H1 (cell line): ENCODE results near the gene TMEM117. TPM values are rescaled to one million over a fixed set of nuclear protein-coding genes. Genes with fewer than 3 reads are reported as not detected.

Experiments
- FOSL1 ChIP-seq: IDR thresholded peaks from 2 replicates; pipeline ENCODE4 v1.6.1; 2011; ENCODE audit warnings: mild to moderate bottlenecking, low read depth, low read length, moderate library complexity; ENCODE audit not compliant: insufficient read depth
- TCF12 ChIP-seq: IDR thresholded peaks from 2 replicates; pipeline ENCODE4 v1.6.1; 2011; ENCODE audit warnings: low read depth, mild to moderate bottlenecking, low read length
- polyA plus RNA-seq, 7 experiments: library from polyadenylated mRNA; depleted of rRNA in 3 of 7; stranded (reverse) in 5 of 7; unstranded in 2 of 7; fragments of >200 nt in 5 of 7; fragments of 200-250 nt in 2 of 7; gene quantifications; 1 replicate in 5 of 7; 2 replicates in 1 of 7; 4 replicates in 1 of 7; pipeline versions ENCODE4 v1.2.1 to v1.2.3, GENCODE V29; 2011 to 2013; ENCODE audit warnings: missing spikeins in 2 of 7, mixed read lengths in 2 of 7
- total RNA-seq: library from RNA; stranded (reverse); fragmentation: NEBNext Ultra II Directional; extraction: Animal tissue kit (Norgen Biotek cat#: 25700); gene quantifications from 2 replicates; pipeline ENCODE4 v1.2.1, GENCODE V29; 2021
- TF ChIP-seq, protein P1 (sequence below): IDR thresholded peaks from 2 replicates; pipeline ENCODE4 v1.6.1; 2012; ENCODE audit warnings: low read length, inconsistent platforms

TMEM117 gene
- total and polyA plus RNA-seq, 2 of the 8 experiments (the other 6 are each of a cell fraction or from before 2014, with no cell fraction given) = 0.80 to 1.4 TPM

DNA sequence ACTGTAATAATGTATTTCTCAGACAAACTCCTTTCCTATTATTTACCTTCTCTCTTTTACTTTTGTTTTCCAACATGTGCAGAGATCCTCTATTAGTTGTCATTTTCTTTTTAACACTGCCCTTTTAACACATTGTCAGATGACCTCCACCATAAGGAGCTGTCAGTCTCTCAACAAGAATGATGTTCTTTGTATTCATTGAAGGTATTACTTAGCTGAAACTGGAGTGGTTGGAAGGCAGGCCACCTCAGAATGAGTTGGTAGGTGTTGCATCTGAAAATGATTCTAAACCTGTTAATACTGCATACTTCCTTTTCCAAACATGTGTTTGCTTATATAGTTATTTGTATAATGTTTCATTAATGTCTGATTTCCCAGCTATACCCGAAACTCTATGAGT lies 16.9 kb downstream of the TMEM117 start (continued):
- TF ChIP-seq, protein P1, sequence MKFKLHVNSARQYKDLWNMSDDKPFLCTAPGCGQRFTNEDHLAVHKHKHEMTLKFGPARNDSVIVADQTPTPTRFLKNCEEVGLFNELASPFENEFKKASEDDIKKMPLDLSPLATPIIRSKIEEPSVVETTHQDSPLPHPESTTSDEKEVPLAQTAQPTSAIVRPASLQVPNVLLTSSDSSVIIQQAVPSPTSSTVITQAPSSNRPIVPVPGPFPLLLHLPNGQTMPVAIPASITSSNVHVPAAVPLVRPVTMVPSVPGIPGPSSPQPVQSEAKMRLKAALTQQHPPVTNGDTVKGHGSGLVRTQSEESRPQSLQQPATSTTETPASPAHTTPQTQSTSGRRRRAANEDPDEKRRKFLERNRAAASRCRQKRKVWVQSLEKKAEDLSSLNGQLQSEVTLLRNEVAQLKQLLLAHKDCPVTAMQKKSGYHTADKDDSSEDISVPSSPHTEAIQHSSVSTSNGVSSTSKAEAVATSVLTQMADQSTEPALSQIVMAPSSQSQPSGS = no peak
- no peak for TF ChIP-seq TCF12
- TF ChIP-seq FOSL1 = no peak
